GM23338 (cell line): ENCODE results near the gene MBOAT1. TPM values are rescaled to one million over a fixed set of nuclear protein-coding genes. Genes with fewer than 3 reads are reported as not detected.

ENCODE experiments used
- ATAC-seq: fragments of 200-7000 bp; cut with Tn5 transposase; 3 replicates; pipeline ENCODE4 v1.9.1; 2020
- DNase-seq: peaks from one replicate; pipeline ENCODE4 v3.0.0-alpha.2; 2015; ENCODE audit warnings: low spot score
- H2AFZ ChIP-seq: fragments of 200-600 bp; sonication (generic); 2 replicates; pipeline ENCODE4 v1.8.0; 2016; ENCODE audit warnings: antibody characterized with exemption, mild to moderate bottlenecking, moderate library complexity
- H3F3A ChIP-seq: fragments of 200-600 bp; sonication (generic); replicated peaks from 2 replicates; pipeline ENCODE4 v1.8.0; 2017; ENCODE audit warnings: antibody characterized with exemption, mixed run types, low read depth
- H3K27ac ChIP-seq: fragments of 200-600 bp; sonication (generic); 2 replicates; pipeline ENCODE4 v1.6.1; 2016; ENCODE audit warnings: low read depth
- H3K27me3 ChIP-seq: fragments of 200-600 bp; sonication (generic); 2 replicates; pipeline ENCODE4 v1.8.0; 2016; ENCODE audit warnings: mild to moderate bottlenecking, mixed run types, moderate library complexity; ENCODE audit not compliant: insufficient read depth
- H3K36me3 ChIP-seq: fragments of 200-600 bp; sonication (generic); 2 replicates; pipeline ENCODE4 v1.8.0; 2016; ENCODE audit warnings: mild to moderate bottlenecking; ENCODE audit not compliant: insufficient read depth
- H3K4me1 ChIP-seq: fragments of 200-600 bp; sonication (generic); 2 replicates; pipeline ENCODE4 v1.8.0; 2016; ENCODE audit warnings: mild to moderate bottlenecking, moderate library complexity; ENCODE audit not compliant: insufficient read depth
- H3K4me2 ChIP-seq: fragments of 200-600 bp; sonication (generic); 2 replicates; pipeline ENCODE4 v1.7.1; 2017; ENCODE audit warnings: mixed run types
- H3K4me3 ChIP-seq: fragments of 200-600 bp; sonication (generic); 2 replicates; pipeline ENCODE4 v1.6.1; 2016; ENCODE audit warnings: mixed run types
- H3K79me2 ChIP-seq: fragments of 200-600 bp; sonication (generic); replicated peaks from 2 replicates; pipeline ENCODE4 v1.8.0; 2017; ENCODE audit warnings: mild to moderate bottlenecking; ENCODE audit not compliant: insufficient read depth
- H3K9me2 ChIP-seq: fragments of 200-600 bp; sonication (generic); 2 replicates; pipeline ENCODE4 v1.8.0; 2017; ENCODE audit not compliant: insufficient read depth
- H4K20me1 ChIP-seq: fragments of 200-600 bp; sonication (generic); replicated peaks from 2 replicates; pipeline ENCODE4 v1.8.0; 2017; ENCODE audit warnings: mild to moderate bottlenecking; ENCODE audit not compliant: insufficient read depth
- H3K27ac Mint-ChIP-seq: 2 replicates; pipeline ENCODE4 v1.8.0; 2020; ENCODE audit warnings: inconsistent platforms, mild to moderate bottlenecking, moderate library complexity, mixed read lengths
- H3K27me3 Mint-ChIP-seq: 3 replicates; pipeline ENCODE4 v1.8.0; 2022; ENCODE audit warnings: low read depth, mild to moderate bottlenecking, moderate library complexity, mixed read lengths, inconsistent platforms; ENCODE audit not compliant: insufficient read depth, poor library complexity
- H3K36me3 Mint-ChIP-seq: 3 replicates; pipeline ENCODE4 v1.8.0; 2021; ENCODE audit warnings: low read depth, mild to moderate bottlenecking, inconsistent platforms, moderate library complexity, mixed read lengths
- H3K4me1 Mint-ChIP-seq: 3 replicates; pipeline ENCODE4 v1.8.0; 2020; ENCODE audit warnings: mild to moderate bottlenecking, inconsistent platforms, mixed read lengths
- H3K4me3 Mint-ChIP-seq: 3 replicates; pipeline ENCODE4 v1.8.0; 2021; ENCODE audit warnings: moderate library complexity, mild to moderate bottlenecking, inconsistent platforms, mixed read lengths
- H3K9me3 Mint-ChIP-seq: 3 replicates; pipeline ENCODE4 v1.8.0; 2020; ENCODE audit warnings: moderate library complexity, mild to moderate bottlenecking, inconsistent platforms, mixed read lengths
- CREB1 ChIP-seq: fragments of 250-450 bp; sonication (Bioruptor Pico); IDR thresholded peaks from 2 replicates; pipeline ENCODE4 v1.5.0; 2020; ENCODE audit warnings: low read depth, mild to moderate bottlenecking, moderate library complexity
- EZH2 ChIP-seq: fragments of 200-600 bp; sonication (generic); IDR thresholded peaks from one replicate; pipeline ENCODE4 v1.8.0; 2017; ENCODE audit warnings: antibody characterized with exemption, mild to moderate bottlenecking, low read depth; ENCODE audit not compliant: unreplicated experiment
- EZH2phosphoT487 ChIP-seq: fragments of 200-600 bp; sonication (generic); IDR thresholded peaks from one replicate; pipeline ENCODE4 v1.8.1; 2018; ENCODE audit warnings: antibody characterized with exemption; ENCODE audit not compliant: unreplicated experiment
- JUNB ChIP-seq: IDR thresholded peaks from one replicate; pipeline ENCODE4 v1.6.1; 2016; ENCODE audit warnings: antibody characterized with exemption; ENCODE audit not compliant: unreplicated experiment
- NANOG ChIP-seq: IDR thresholded peaks from 2 replicates; pipeline ENCODE4 v1.6.1; 2016; ENCODE audit warnings: antibody characterized with exemption, borderline replicate concordance
- POLR2AphosphoS5 ChIP-seq: IDR thresholded peaks from 2 replicates; pipeline ENCODE4 v1.6.1; 2016; ENCODE audit warnings: antibody characterized with exemption, low read depth
- STAT1 ChIP-seq: IDR thresholded peaks from one replicate; pipeline ENCODE4 v1.6.1; 2016; ENCODE audit warnings: antibody characterized with exemption; ENCODE audit not compliant: unreplicated experiment
- ZNF114 ChIP-seq: fragments of 250-450 bp; sonication (Bioruptor Pico); IDR thresholded peaks from 2 replicates; pipeline ENCODE4 v1.5.0; 2020; ENCODE audit warnings: mild to moderate bottlenecking, moderate library complexity
- ZNF331 ChIP-seq: fragments of 250-450 bp; sonication (Bioruptor Pico); IDR thresholded peaks from 2 replicates; pipeline ENCODE4 v1.5.0; 2020; ENCODE audit warnings: low read depth, mild to moderate bottlenecking, moderate library complexity
- polyA plus RNA-seq: library from polyadenylated mRNA; unstranded; fragments of >200 nt; fragmentation: Nextera tagmentation; extraction: Ambion mirVana; gene quantifications from 2 replicates; pipeline ENCODE4 v1.2.1, GENCODE V29; 2016
- total RNA-seq: library from RNA; depleted of rRNA; stranded (reverse); fragments of >200 nt; shearing (Covaris generic); gene quantifications from 2 replicates; pipeline ENCODE4 v1.2.3, GENCODE V29; 2014
- TF ChIP-seq, protein P1 (sequence below), 2 experiments: fragments of 200-600 bp in 1 of 2; sonication (generic) in 1 of 2; conservative IDR thresholded peaks; 2 replicates each; pipeline versions ENCODE4 v1.5.1 to v1.6.1; 2016 to 2017; ENCODE audit warnings: antibody characterized with exemption in 2 of 2, low read depth in 2 of 2, mild to moderate bottlenecking in 2 of 2, moderate library complexity in 1 of 2
- TF ChIP-seq, protein P2 (sequence below): IDR thresholded peaks from 2 replicates; pipeline ENCODE4 v1.6.1; 2016; ENCODE audit warnings: antibody characterized with exemption
- TF ChIP-seq, protein P3 (sequence below): fragments of 250-450 bp; sonication (Bioruptor Pico); IDR thresholded peaks from 2 replicates; pipeline ENCODE4 v1.5.0; 2020; ENCODE audit warnings: mild to moderate bottlenecking, moderate library complexity

The MBOAT1 gene
- total and polyA plus RNA-seq, 2 experiments from 2014 or later: 3.8 to 18.6 TPM

DNA sequence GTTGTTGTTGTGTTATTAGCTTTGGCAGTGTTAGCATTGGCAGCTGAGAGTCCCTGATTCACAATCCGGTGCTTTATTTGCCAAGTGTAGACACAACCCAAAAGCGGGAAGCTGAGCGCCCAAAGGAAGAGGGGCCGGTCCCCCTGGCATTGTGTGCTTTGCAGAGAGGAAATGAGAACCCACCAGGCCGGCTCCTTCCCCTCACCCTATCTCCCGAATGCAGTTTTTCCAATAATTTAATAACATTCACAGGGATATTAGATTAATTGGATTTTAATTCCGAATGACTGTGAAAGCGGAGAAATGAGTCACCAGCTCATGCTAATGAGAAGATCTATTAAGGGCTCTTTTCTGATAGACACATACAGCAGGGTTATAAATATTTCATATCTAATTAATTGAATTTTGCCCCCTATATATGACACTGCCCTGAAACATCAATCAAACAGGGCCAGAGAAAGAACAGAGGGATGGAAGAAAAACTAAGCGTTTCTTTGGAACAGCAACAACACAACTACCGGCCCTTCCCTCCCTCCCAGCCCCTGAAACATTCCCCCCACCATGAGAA lies 143.8 kb downstream of the MBOAT1 start (continued):
- TF ChIP-seq, protein P1, sequence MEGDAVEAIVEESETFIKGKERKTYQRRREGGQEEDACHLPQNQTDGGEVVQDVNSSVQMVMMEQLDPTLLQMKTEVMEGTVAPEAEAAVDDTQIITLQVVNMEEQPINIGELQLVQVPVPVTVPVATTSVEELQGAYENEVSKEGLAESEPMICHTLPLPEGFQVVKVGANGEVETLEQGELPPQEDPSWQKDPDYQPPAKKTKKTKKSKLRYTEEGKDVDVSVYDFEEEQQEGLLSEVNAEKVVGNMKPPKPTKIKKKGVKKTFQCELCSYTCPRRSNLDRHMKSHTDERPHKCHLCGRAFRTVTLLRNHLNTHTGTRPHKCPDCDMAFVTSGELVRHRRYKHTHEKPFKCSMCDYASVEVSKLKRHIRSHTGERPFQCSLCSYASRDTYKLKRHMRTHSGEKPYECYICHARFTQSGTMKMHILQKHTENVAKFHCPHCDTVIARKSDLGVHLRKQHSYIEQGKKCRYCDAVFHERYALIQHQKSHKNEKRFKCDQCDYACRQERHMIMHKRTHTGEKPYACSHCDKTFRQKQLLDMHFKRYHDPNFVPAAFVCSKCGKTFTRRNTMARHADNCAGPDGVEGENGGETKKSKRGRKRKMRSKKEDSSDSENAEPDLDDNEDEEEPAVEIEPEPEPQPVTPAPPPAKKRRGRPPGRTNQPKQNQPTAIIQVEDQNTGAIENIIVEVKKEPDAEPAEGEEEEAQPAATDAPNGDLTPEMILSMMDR (conservative IDR thresholded peaks at IDR 0.05; ENCODE audit: low read depth in 2 of 2): no peak
- TF ChIP-seq NANOG (no peak), CREB1 (CRISPR knock-in tag) (no peak), ZNF331 (CRISPR knock-in tag) (no peak), EZH2phosphoT487 (no peak), JUNB (no peak), ZNF114 (no peak)
- TF ChIP-seq, protein P2, sequence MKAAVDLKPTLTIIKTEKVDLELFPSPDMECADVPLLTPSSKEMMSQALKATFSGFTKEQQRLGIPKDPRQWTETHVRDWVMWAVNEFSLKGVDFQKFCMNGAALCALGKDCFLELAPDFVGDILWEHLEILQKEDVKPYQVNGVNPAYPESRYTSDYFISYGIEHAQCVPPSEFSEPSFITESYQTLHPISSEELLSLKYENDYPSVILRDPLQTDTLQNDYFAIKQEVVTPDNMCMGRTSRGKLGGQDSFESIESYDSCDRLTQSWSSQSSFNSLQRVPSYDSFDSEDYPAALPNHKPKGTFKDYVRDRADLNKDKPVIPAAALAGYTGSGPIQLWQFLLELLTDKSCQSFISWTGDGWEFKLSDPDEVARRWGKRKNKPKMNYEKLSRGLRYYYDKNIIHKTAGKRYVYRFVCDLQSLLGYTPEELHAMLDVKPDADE: no peak

DNA sequence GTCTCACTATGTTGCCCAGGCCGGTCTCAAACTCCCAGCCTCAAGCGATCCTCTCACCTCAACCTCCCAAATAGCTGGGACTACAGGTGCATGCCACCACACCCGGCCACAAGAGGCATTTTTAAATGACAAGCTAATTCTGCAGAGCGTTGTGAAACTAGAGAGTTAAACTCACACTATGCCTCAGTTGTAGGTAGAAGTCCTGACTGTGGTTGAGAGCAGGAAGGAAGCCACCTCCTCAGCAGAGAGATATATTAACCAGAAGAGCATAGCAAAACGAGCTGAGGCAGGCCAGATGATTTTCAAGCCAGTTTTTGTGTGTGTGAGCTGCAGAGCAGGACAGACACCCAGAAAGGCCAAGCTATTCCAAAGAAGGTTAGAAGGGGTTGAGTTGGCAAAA lies 150.3 kb downstream of the MBOAT1 start:
- Histone ChIP-seq H3K27me3 (no peaks in the 10 kb centered on the region), H3K27ac (no peak overlapping the region), H3F3A (no peaks in the 10 kb centered on the region), H3K4me3 (no peak overlapping the region), H3K79me2 (no peaks in the 10 kb centered on the region), H3K36me3 (no peaks in the 10 kb centered on the region), H2AFZ (no peak overlapping the region), H3K9me2 (no peaks in the 10 kb centered on the region), H3K4me1 (no peaks in the 10 kb centered on the region), H3K4me2 (no peak overlapping the region), H4K20me1 (no peaks in the 10 kb centered on the region)
- Mint-ChIP-seq H3K36me3 (no peaks in the 10 kb centered on the region), H3K9me3 (no peaks in the 10 kb centered on the region), H3K27ac (no peak overlapping the region), H3K27me3 (no peaks in the 10 kb centered on the region), H3K4me1 (no peaks in the 10 kb centered on the region), H3K4me3 (no peak overlapping the region)
- DNase-seq: no peak
- no peak for ATAC-seq
- TF ChIP-seq NANOG: no peak
- no peak for TF ChIP-seq JUNB
- TF ChIP-seq, protein P3, sequence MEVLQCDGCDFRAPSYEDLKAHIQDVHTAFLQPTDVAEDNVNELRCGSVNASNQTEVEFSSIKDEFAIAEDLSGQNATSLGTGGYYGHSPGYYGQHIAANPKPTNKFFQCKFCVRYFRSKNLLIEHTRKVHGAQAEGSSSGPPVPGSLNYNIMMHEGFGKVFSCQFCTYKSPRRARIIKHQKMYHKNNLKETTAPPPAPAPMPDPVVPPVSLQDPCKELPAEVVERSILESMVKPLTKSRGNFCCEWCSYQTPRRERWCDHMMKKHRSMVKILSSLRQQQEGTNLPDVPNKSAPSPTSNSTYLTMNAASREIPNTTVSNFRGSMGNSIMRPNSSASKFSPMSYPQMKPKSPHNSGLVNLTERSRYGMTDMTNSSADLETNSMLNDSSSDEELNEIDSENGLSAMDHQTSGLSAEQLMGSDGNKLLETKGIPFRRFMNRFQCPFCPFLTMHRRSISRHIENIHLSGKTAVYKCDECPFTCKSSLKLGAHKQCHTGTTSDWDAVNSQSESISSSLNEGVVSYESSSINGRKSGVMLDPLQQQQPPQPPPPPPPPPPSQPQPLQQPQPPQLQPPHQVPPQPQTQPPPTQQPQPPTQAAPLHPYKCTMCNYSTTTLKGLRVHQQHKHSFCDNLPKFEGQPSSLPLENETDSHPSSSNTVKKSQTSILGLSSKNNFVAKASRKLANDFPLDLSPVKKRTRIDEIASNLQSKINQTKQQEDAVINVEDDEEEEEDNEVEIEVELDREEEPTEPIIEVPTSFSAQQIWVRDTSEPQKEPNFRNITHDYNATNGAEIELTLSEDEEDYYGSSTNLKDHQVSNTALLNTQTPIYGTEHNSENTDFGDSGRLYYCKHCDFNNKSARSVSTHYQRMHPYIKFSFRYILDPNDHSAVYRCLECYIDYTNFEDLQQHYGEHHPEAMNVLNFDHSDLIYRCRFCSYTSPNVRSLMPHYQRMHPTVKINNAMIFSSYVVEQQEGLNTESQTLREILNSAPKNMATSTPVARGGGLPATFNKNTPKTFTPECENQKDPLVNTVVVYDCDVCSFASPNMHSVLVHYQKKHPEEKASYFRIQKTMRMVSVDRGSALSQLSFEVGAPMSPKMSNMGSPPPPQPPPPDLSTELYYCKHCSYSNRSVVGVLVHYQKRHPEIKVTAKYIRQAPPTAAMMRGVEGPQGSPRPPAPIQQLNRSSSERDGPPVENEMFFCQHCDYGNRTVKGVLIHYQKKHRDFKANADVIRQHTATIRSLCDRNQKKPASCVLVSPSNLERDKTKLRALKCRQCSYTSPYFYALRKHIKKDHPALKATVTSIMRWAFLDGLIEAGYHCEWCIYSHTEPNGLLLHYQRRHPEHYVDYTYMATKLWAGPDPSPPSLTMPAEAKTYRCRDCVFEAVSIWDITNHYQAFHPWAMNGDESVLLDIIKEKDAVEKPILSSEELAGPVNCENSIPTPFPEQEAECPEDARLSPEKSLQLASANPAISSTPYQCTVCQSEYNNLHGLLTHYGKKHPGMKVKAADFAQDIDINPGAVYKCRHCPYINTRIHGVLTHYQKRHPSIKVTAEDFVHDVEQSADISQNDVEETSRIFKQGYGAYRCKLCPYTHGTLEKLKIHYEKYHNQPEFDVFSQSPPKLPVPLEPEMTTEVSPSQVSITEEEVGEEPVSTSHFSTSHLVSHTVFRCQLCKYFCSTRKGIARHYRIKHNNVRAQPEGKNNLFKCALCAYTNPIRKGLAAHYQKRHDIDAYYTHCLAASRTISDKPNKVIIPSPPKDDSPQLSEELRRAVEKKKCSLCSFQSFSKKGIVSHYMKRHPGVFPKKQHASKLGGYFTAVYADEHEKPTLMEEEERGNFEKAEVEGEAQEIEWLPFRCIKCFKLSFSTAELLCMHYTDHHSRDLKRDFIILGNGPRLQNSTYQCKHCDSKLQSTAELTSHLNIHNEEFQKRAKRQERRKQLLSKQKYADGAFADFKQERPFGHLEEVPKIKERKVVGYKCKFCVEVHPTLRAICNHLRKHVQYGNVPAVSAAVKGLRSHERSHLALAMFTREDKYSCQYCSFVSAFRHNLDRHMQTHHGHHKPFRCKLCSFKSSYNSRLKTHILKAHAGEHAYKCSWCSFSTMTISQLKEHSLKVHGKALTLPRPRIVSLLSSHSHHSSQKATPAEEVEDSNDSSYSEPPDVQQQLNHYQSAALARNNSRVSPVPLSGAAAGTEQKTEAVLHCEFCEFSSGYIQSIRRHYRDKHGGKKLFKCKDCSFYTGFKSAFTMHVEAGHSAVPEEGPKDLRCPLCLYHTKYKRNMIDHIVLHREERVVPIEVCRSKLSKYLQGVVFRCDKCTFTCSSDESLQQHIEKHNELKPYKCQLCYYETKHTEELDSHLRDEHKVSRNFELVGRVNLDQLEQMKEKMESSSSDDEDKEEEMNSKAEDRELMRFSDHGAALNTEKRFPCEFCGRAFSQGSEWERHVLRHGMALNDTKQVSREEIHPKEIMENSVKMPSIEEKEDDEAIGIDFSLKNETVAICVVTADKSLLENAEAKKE: no peak
- no peak for TF ChIP-seq POLR2AphosphoS5
- TF ChIP-seq EZH2: no peak
- TF ChIP-seq CREB1 (CRISPR knock-in tag): no peak
- TF ChIP-seq, protein P2: no peak
- no peak for TF ChIP-seq STAT1
